Measurements from ENCODE around the gene DET1.

DNA sequence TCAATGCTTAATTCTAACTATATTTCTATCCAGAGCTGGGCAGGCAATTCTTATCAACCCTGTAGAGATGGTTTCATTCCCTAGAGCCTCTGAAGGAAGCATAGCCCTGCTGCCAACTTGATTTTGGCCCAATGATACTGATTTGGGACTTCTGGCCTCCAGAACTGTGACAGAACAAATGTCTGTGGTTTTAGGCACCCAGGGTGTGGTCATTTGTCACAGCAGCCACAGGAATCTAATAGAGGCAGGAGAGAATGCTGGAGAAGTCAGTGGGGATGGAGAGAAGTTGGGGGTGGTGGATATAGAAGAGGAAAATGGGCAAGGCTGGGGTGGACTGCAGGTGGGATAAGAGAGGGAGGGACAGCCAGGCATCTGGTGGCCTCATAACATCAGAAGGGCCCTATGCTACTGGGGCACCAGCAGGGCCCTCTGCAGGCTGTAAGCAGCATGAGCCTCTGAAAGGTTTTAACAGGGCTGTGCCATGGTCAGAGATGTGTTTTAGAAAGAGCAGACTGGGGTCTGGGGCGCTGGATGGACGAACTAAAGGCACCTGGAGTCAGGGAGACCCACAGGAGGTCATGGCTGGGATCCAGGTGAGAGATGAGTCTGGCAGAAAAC, 59.2 kb downstream of the DET1 start:
- TF ChIP-seq EZH2phosphoT487 (IDR thresholded peaks at IDR 0.05; ENCODE audit: borderline replicate concordance, low read length) (no peak), CTCF (IDR thresholded peaks at IDR 0.05; ENCODE audit: low read depth, low read length, poor library complexity, severe bottlenecking) (no peak)
